Mucosa of gallbladder (tissue), 1 donor: ENCODE measurements around the gene ABCA6. TPM values are rescaled to one million over a fixed set of nuclear protein-coding genes. Genes with fewer than 3 reads are reported as not detected.
"Not testable (repeated sequence)": the region's sequence is repeated elsewhere in the genome, so short reads cannot be mapped to it uniquely, and the experiment has no call there.

Experiments used
- DNase-seq: peaks from one replicate; pipeline ENCODE4 v3.0.0-alpha.2; 2020; ENCODE audit warnings: low spot score
- total RNA-seq: library from RNA; stranded (reverse); gene quantifications from one replicate; pipeline ENCODE4 v1.2.1, GENCODE V29; 2021
- donor health status: DM: no; HTN: no; CAD: no.

Gene ABCA6
- total RNA-seq, 1 donor from 2014 or later = 15.6 TPM

- DNase-seq = not testable (repeated sequence)
Measured at GRCh38 chr17:69073392-69073791, 68.3 kb downstream of the ABCA6 start.

- not testable (repeated sequence) for DNase-seq
Measured at GRCh38 chr17:69072803-69073256, 68.9 kb downstream of the ABCA6 start.

- DNase-seq = not testable (repeated sequence)
Measured at GRCh38 chr17:69071233-69071586, 70.5 kb downstream of the ABCA6 start.

GRCh38 chr17:69070378-69071232 lies 71.1 kb downstream of the ABCA6 start:
- DNase-seq = not testable (repeated sequence)

- no peak for DNase-seq
Measured at GRCh38 chr17:69069226-69069750, 72.4 kb downstream of the ABCA6 start.

- no peak for DNase-seq
Measured at GRCh38 chr17:69067274-69068047, 74.2 kb downstream of the ABCA6 start.

GRCh38 chr17:69066482-69066881 lies 75.2 kb downstream of the ABCA6 start:
- no peak for DNase-seq

- DNase-seq = no peak
Measured at GRCh38 chr17:69065113-69065512, 76.6 kb downstream of the ABCA6 start.

- DNase-seq = no peak
Measured at GRCh38 chr17:69064476-69064875, 77.2 kb downstream of the ABCA6 start.

- DNase-seq = no peak
Measured at GRCh38 chr17:69064001-69064400, 77.7 kb downstream of the ABCA6 start.

- no peak for DNase-seq
Measured at GRCh38 chr17:69062860-69063581, 78.7 kb downstream of the ABCA6 start.

GRCh38 chr17:69061721-69062556 lies 79.8 kb downstream of the ABCA6 start:
- no peak for DNase-seq

- no peak for DNase-seq
Measured at GRCh38 chr17:69060822-69061221, 80.9 kb downstream of the ABCA6 start, which contains the start of gene ABCA9. ABCA9 (minus strand) TSS chr17:69060927; CDS start chr17:69051126, 9,801 bp downstream.

- DNase-seq = no peak
Measured at GRCh38 chr17:69059458-69060175, 82.1 kb downstream of the ABCA6 start.

GRCh38 chr17:69058165-69058564 lies 83.5 kb downstream of the ABCA6 start:
- DNase-seq = no peak

- no peak for DNase-seq
Measured at GRCh38 chr17:69057280-69057679, 84.4 kb downstream of the ABCA6 start.

GRCh38 chr17:69056179-69056823 lies 85.4 kb downstream of the ABCA6 start:
- DNase-seq = no peak

GRCh38 chr17:69055334-69055733 lies 86.4 kb downstream of the ABCA6 start:
- no peak for DNase-seq

- no peak for DNase-seq
Measured at GRCh38 chr17:69050999-69051775, 90.5 kb downstream of the ABCA6 start.
